WERI-Rb-1 (cell line): ENCODE results near the gene SPPL2B.

Experiments used
- DNase-seq: peaks from one replicate; pipeline ENCODE4 v3.0.0-alpha.2; 2020
- H3K27ac ChIP-seq: fragments of 250-450 bp; sonication (Bioruptor Pico); 2 replicates; pipeline ENCODE4 v1.5.1; 2020; ENCODE audit warnings: mild to moderate bottlenecking, moderate library complexity
- H3K27me3 ChIP-seq: fragments of 250-450 bp; sonication (Bioruptor Pico); 2 replicates; pipeline ENCODE4 v1.5.1; 2021; ENCODE audit warnings: mild to moderate bottlenecking, low read depth, moderate library complexity; ENCODE audit not compliant: insufficient read depth, severe bottlenecking
- H3K36me3 ChIP-seq: fragments of 250-450 bp; sonication (Bioruptor Pico); 2 replicates; pipeline ENCODE4 v1.5.1; 2020; ENCODE audit warnings: mild to moderate bottlenecking, moderate library complexity
- H3K4me3 ChIP-seq: 2 replicates; pipeline ENCODE4 v1.5.1; 2011; ENCODE audit warnings: low read depth, mild to moderate bottlenecking, control low read depth, low read length
- H3K9me3 ChIP-seq: fragments of 250-450 bp; sonication (Bioruptor Pico); 2 replicates; pipeline ENCODE4 v1.5.1; 2021; ENCODE audit warnings: mild to moderate bottlenecking, moderate library complexity; ENCODE audit not compliant: severe bottlenecking
- TF ChIP-seq, protein P1 (sequence below): IDR thresholded peaks from 2 replicates; pipeline ENCODE4 v1.5.1; 2011; ENCODE audit warnings: low read depth, mild to moderate bottlenecking, control low read depth, inconsistent platforms, low read length

SPPL2B gene

DNA sequence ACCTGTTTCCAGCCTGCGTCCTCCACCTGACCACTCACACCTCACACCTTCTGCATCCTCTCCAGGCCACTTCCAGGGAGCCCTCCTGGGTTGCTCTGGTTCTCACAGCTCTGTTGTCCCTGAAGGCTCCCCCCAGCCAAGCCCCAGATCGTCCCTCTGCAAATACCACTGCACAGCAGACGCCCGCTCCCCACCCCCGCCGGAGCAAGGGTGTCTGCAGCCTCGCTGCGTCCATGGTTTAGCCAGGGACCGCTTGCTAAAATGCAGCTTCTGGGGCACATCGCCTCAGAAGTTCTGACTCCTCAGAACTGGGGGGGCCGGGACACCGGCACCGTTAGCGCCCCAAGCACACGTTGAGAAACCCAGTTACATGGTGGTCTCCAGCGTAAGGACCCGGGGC lies 21.5 kb upstream of the SPPL2B start:
- no peak for DNase-seq
- TF ChIP-seq, protein P1, sequence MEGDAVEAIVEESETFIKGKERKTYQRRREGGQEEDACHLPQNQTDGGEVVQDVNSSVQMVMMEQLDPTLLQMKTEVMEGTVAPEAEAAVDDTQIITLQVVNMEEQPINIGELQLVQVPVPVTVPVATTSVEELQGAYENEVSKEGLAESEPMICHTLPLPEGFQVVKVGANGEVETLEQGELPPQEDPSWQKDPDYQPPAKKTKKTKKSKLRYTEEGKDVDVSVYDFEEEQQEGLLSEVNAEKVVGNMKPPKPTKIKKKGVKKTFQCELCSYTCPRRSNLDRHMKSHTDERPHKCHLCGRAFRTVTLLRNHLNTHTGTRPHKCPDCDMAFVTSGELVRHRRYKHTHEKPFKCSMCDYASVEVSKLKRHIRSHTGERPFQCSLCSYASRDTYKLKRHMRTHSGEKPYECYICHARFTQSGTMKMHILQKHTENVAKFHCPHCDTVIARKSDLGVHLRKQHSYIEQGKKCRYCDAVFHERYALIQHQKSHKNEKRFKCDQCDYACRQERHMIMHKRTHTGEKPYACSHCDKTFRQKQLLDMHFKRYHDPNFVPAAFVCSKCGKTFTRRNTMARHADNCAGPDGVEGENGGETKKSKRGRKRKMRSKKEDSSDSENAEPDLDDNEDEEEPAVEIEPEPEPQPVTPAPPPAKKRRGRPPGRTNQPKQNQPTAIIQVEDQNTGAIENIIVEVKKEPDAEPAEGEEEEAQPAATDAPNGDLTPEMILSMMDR = no peak
- no peak overlapping the region for H3K4me3 ChIP-seq
- H3K27ac ChIP-seq = no peak overlapping the region
- no peaks in the 10 kb centered on the region for H3K36me3 ChIP-seq
- no peaks in the 10 kb centered on the region for H3K27me3 ChIP-seq
- H3K9me3 ChIP-seq = peaks cover 7% of the 10 kb centered on the region

DNA sequence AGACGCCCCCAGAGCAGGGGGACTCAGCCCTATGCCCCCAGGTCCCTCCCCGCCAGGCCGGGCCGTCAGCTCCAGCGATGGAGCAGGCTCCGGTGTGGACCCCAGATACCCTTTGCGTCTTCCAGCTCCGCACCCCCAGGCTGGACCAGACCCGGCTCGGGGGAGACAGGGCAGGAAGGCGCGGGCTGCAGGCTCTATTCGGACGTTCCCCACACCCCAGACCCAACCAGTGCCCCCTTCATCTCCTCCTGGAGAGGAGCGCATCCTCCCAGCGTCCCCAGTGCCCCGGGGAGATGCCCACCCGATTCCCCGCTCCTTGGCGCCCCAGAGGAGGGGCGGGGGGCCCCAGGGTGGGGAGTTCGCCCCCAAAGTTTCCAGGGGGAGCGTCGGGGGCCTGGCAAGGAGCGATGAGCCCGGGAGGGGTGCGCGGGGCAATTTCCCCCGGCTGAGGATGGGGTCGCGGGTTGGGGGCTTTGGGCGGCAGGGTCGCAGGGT lies 20.9 kb upstream of the SPPL2B start:
- Histone ChIP-seq H3K36me3 (no peaks in the 10 kb centered on the region), H3K4me3 (no peak overlapping the region), H3K9me3 (peaks cover 7% of the 10 kb centered on the region), H3K27me3 (no peaks in the 10 kb centered on the region), H3K27ac (no peak overlapping the region)
- no peak for DNase-seq
- TF ChIP-seq, protein P1 = no peak

DNA sequence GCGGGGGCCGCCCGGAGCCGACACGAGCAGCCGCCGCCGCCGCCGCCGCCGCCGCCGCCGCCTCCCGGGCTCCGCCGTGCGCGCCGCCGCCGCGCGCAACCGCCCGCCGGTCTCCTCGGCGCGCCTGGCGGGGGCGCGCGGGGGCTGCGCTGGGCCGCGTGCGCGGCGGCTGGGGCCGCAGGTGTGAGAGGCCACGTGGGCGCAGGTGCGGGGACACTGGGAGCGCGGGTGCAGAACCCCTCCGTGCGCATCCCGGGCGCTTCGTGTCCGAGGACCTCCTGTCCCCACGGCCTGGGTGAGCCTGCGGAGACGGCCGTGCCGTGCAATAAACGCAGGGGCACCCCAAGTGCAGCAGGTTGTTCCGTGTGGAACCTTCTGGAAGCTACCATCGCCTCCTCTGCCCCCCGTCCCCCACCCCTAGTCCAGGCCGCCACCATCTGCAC lies 20.3 kb upstream of the SPPL2B start, which contains the start of gene LINGO3:
LINGO3 (minus strand) TSS at position 41 of the 443 bp plus-strand sequence. CDS start 16,378 bp downstream, outside the sequence.
- Histone ChIP-seq H3K9me3 (peaks cover 7% of the 10 kb centered on the region), H3K36me3 (no peaks in the 10 kb centered on the region), H3K27ac (no peak within 1 kb of the TSS), H3K27me3 (no peaks in the 10 kb centered on the region), H3K4me3 (no peak within 1 kb of the TSS)
- DNase-seq = no peak
- TF ChIP-seq, protein P1 = no peak

GRCh38 chr19:2309734-2310362 lies 18.6 kb upstream of the SPPL2B start:
- no peaks in the 10 kb centered on the region for H3K36me3 ChIP-seq
- no peak overlapping the region for H3K27ac ChIP-seq
- H3K4me3 ChIP-seq = no peak overlapping the region
- no peaks in the 10 kb centered on the region for H3K27me3 ChIP-seq
- TF ChIP-seq, protein P1 = no peak
- H3K9me3 ChIP-seq = peaks cover 9% of the 10 kb centered on the region
- no peak for DNase-seq

GRCh38 chr19:2311093-2311492 lies 17.4 kb upstream of the SPPL2B start:
- no peak overlapping the region for H3K27ac ChIP-seq
- H3K4me3 ChIP-seq = no peak overlapping the region
- H3K36me3 ChIP-seq = no peaks in the 10 kb centered on the region
- no peaks in the 10 kb centered on the region for H3K27me3 ChIP-seq
- no peak for DNase-seq
- peaks cover 9% of the 10 kb centered on the region for H3K9me3 ChIP-seq
- TF ChIP-seq, protein P1 = no peak
